HS-5 (cell line): Measurements from ENCODE around the gene RYR2.
A peak's percentile ranks its signal among the peaks of the same experiment; 100 is the strongest.
"Not testable (repeated sequence)": the region's sequence is repeated elsewhere in the genome, so short reads cannot be mapped to it uniquely, and the experiment has no call there.

ENCODE experiments used
- DNase-seq: peaks from one replicate; pipeline ENCODE4 v3.0.0-alpha.2; 2012; ENCODE audit warnings: low read depth

Gene RYR2

GRCh38 chr1:237792149-237792548, 750.2 kb downstream of the RYR2 start:
- DNase-seq = no peak

GRCh38 chr1:237792726-237793125, 750.7 kb downstream of the RYR2 start:
- no peak for DNase-seq

GRCh38 chr1:237794071-237794470, 752.1 kb downstream of the RYR2 start:
- no peak for DNase-seq

GRCh38 chr1:237795558-237795957, 753.6 kb downstream of the RYR2 start:
- no peak for DNase-seq

GRCh38 chr1:237799762-237800474, 757.9 kb downstream of the RYR2 start:
- peak; percentile 53 for DNase-seq

- DNase-seq = no peak
These were observed 762.5 kb downstream of the RYR2 start for GRCh38 chr1:237804516-237804915.

GRCh38 chr1:237809099-237809498, 767.1 kb downstream of the RYR2 start:
- no peak for DNase-seq

- DNase-seq = no peak
These were observed 769.6 kb downstream of the RYR2 start for GRCh38 chr1:237811633-237812032.

GRCh38 chr1:237812061-237812460, 770.1 kb downstream of the RYR2 start:
- no peak for DNase-seq

- no peak for DNase-seq
These were observed 772.4 kb downstream of the RYR2 start for GRCh38 chr1:237814319-237814924.

- DNase-seq = no peak
These were observed 775.3 kb downstream of the RYR2 start for GRCh38 chr1:237817277-237817676.

GRCh38 chr1:237820634-237821033, 778.6 kb downstream of the RYR2 start:
- DNase-seq = not testable (repeated sequence)

GRCh38 chr1:237832858-237833257, 790.9 kb downstream of the RYR2 start:
- DNase-seq = no peak

- no peak for DNase-seq
These were observed 792.1 kb downstream of the RYR2 start for GRCh38 chr1:237834048-237834447.

GRCh38 chr1:237834461-237834860, 792.5 kb downstream of the RYR2 start:
- DNase-seq = no peak

- DNase-seq = no peak
These were observed 796.3 kb downstream of the RYR2 start for GRCh38 chr1:237838320-237838719.

GRCh38 chr1:237838904-237839534, 797.0 kb downstream of the RYR2 start:
- no peak for DNase-seq

GRCh38 chr1:237841485-237841884, 799.5 kb downstream of the RYR2 start:
- no peak for DNase-seq

- DNase-seq = not testable (repeated sequence)
These were observed 801.5 kb downstream of the RYR2 start for GRCh38 chr1:237843516-237843915.

- DNase-seq = peak; percentile 35
These were observed 809.3 kb downstream of the RYR2 start for GRCh38 chr1:237851210-237851845.

GRCh38 chr1:237852342-237852741, 810.4 kb downstream of the RYR2 start:
- no peak for DNase-seq

GRCh38 chr1:237857455-237857854, 815.5 kb downstream of the RYR2 start:
- DNase-seq = no peak

- DNase-seq = no peak
These were observed 817.0 kb downstream of the RYR2 start for GRCh38 chr1:237858992-237859391.
